ENCODE results near the gene STK32C. TPM values are rescaled to one million over a fixed set of nuclear protein-coding genes. Genes with fewer than 3 reads are reported as not detected.

STK32C gene
- total RNA-seq, 1 experiment from 2014 or later, result 20.7 TPM

GRCh38 chr10:132302421-132303310, 5.1 kb downstream of the STK32C start:
- Mint-ChIP-seq H3K4me1 (ENCODE audit: insufficient read depth, unreplicated experiment) (no peaks in the 10 kb centered on the region), H3K36me3 (ENCODE audit: insufficient read depth, unreplicated experiment) (peaks cover 6% of the 10 kb centered on the region), H3K27me3 (ENCODE audit: insufficient read depth, unreplicated experiment) (no peaks in the 10 kb centered on the region), H3K9me3 (ENCODE audit: unreplicated experiment) (no peaks in the 10 kb centered on the region), H3K27ac (ENCODE audit: low read depth, unreplicated experiment) (no peak overlapping the region), H3K4me3 (ENCODE audit: unreplicated experiment) (no peak overlapping the region)
- intact Hi-C loops (cut with micrococcal nuclease), result no loop called here
- no peak for DNase-seq (ENCODE audit: unreplicated experiment)
- CTCF ChIA-PET, result interaction anchor here (0.7 kb wide), 2 partner anchors 157 to 1206 kb away, joined by 3 to 4 read pairs; no protein-coding TSS in a partner anchor
- no TSS peak for BruUV-seq (replicated peaks)
- POLR2A ChIA-PET, result interaction anchor here (0.5 kb wide), 1 partner anchor 49 kb away, joined by 3 read pairs; no protein-coding TSS in a partner anchor
- no peak for TF ChIP-seq CTCF (IDR thresholded peaks at IDR 0.05; ENCODE audit: unreplicated experiment)

GRCh38 chr10:132301371-132302330, 6.1 kb downstream of the STK32C start:
- intact Hi-C loops (cut with micrococcal nuclease), result no loop called here
- CTCF ChIA-PET, result interaction anchor here (0.7 kb wide), 1 partner anchor 158 kb away, joined by 3 read pairs; no protein-coding TSS in a partner anchor
- DNase-seq (ENCODE audit: unreplicated experiment), result no peak
- Mint-ChIP-seq H3K36me3 (ENCODE audit: insufficient read depth, unreplicated experiment) (peaks cover 2% of the 10 kb centered on the region), H3K27ac (ENCODE audit: low read depth, unreplicated experiment) (no peak overlapping the region), H3K27me3 (ENCODE audit: insufficient read depth, unreplicated experiment) (no peaks in the 10 kb centered on the region), H3K4me1 (ENCODE audit: insufficient read depth, unreplicated experiment) (no peaks in the 10 kb centered on the region), H3K9me3 (ENCODE audit: unreplicated experiment) (no peaks in the 10 kb centered on the region), H3K4me3 (ENCODE audit: unreplicated experiment) (no peak overlapping the region)
- BruUV-seq (replicated peaks), result no TSS peak
- TF ChIP-seq CTCF (IDR thresholded peaks at IDR 0.05; ENCODE audit: unreplicated experiment), result no peak
- POLR2A ChIA-PET, result no interaction called here

- ChIA-PET CTCF (no interaction called here), POLR2A (no interaction called here)
- H3K9me3 Mint-ChIP-seq (ENCODE audit: unreplicated experiment), result no peaks in the 10 kb centered on the region
- BruUV-seq (replicated peaks), result no TSS peak
- no peaks in the 10 kb centered on the region for H3K27me3 Mint-ChIP-seq (ENCODE audit: insufficient read depth, unreplicated experiment)
- no peaks in the 10 kb centered on the region for H3K36me3 Mint-ChIP-seq (ENCODE audit: insufficient read depth, unreplicated experiment)
- DNase-seq (ENCODE audit: unreplicated experiment), result no peak
- intact Hi-C loops (cut with micrococcal nuclease), result no loop called here
- no peak overlapping the region for H3K27ac Mint-ChIP-seq (ENCODE audit: low read depth, unreplicated experiment)
- H3K4me1 Mint-ChIP-seq (ENCODE audit: insufficient read depth, unreplicated experiment), result no peaks in the 10 kb centered on the region
- TF ChIP-seq CTCF (IDR thresholded peaks at IDR 0.05; ENCODE audit: unreplicated experiment), result no peak
- no peak overlapping the region for H3K4me3 Mint-ChIP-seq (ENCODE audit: unreplicated experiment)
Observed at GRCh38 chr10:132300582-132300981, 7.2 kb downstream of the STK32C start.
